Right lobe of liver (tissue), 4 donors: Measurements from ENCODE around the gene PRR36.

Source experiments
- CTCF ChIP-seq, 4 donors: fragments of 200-600 bp in 3 of 4; fragments of 450-650 bp in 1 of 4; IDR thresholded peaks; one replicate each; pipeline versions ENCODE4 v1.5.1 to v1.8.0; 2016 to 2022; ENCODE audit warnings: antibody characterized with exemption in 4 of 4, mild to moderate bottlenecking in 2 of 4
- POLR2A ChIP-seq: fragments of 450-650 bp; IDR thresholded peaks from one replicate; pipeline ENCODE4 v1.6.1; 2017; ENCODE audit warnings: antibody characterized with exemption, mild to moderate bottlenecking
- donor health status: DM: no; HTN: no; CAD: no.
- donor health status: DM: no; HTN: no; CAD: no.
- donor health status: DM: no; HTN: yes; CAD: no.

GRCh38 chr19:7864690-7865074, 9.5 kb downstream of the PRR36 start:
- TF ChIP-seq POLR2A, result no peak
- TF ChIP-seq CTCF (IDR thresholded peaks at IDR 0.05), result no peak
